OCI-LY1 (cell line): Measurements from ENCODE around the gene CISD1.
"Not testable (repeated sequence)": the region's sequence is repeated elsewhere in the genome, so short reads cannot be mapped to it uniquely, and the experiment has no call there.

Experiments
- H2AFZ ChIP-seq: fragments of 200-600 bp; sonication (generic), shearing (Covaris generic); 2 replicates; pipeline ENCODE4 v1.6.0; 2014; ENCODE audit warnings: antibody characterized with exemption, mild to moderate bottlenecking, low read length
- H3F3A ChIP-seq: fragments of 200-600 bp; sonication (generic), shearing (Covaris generic); 2 replicates; pipeline ENCODE4 v1.6.0; 2014; ENCODE audit warnings: mild to moderate bottlenecking, antibody characterized with exemption, low read length, moderate library complexity; ENCODE audit not compliant: insufficient read depth
- H3K27ac ChIP-seq: fragments of 200-600 bp; sonication (generic); 2 replicates; pipeline ENCODE4 v1.5.1; 2014; ENCODE audit warnings: low read length, mixed run types, mild to moderate bottlenecking, low read depth; ENCODE audit not compliant: poor library complexity, severe bottlenecking
- H3K27me3 ChIP-seq: fragments of 200-600 bp; sonication (generic); 2 replicates; pipeline ENCODE4 v1.6.0; 2014; ENCODE audit warnings: antibody characterized with exemption, mild to moderate bottlenecking, low read length, moderate library complexity; ENCODE audit not compliant: insufficient read depth
- H3K36me3 ChIP-seq: fragments of 200-600 bp; sonication (generic); 2 replicates; pipeline ENCODE4 v1.6.1; 2014; ENCODE audit warnings: mild to moderate bottlenecking, antibody characterized with exemption, low read length, moderate library complexity, mixed read lengths; ENCODE audit not compliant: insufficient read depth
- H3K4me1 ChIP-seq: fragments of 200-600 bp; sonication (generic); 2 replicates; pipeline ENCODE4 v1.5.1; 2014; ENCODE audit warnings: mild to moderate bottlenecking, low read length, moderate library complexity; ENCODE audit not compliant: insufficient read depth, severe bottlenecking
- H3K4me2 ChIP-seq: fragments of 200-600 bp; sonication (generic), shearing (Covaris generic); 2 replicates; pipeline ENCODE4 v1.6.1; 2014; ENCODE audit warnings: low read length
- H3K4me3 ChIP-seq: fragments of 200-600 bp; sonication (generic); 2 replicates; pipeline ENCODE4 v1.5.1; 2014; ENCODE audit warnings: low read length, low read depth, mild to moderate bottlenecking, mixed read lengths; ENCODE audit not compliant: poor library complexity, severe bottlenecking
- H3K79me2 ChIP-seq: fragments of 200-600 bp; shearing (Covaris generic); 2 replicates; pipeline ENCODE4 v1.6.1; 2016; ENCODE audit warnings: mixed run types, low read length, mixed read lengths; ENCODE audit not compliant: insufficient read depth
- H3K9ac ChIP-seq: fragments of 200-600 bp; sonication (generic), shearing (Covaris generic); 2 replicates; pipeline ENCODE4 v1.6.1; 2014; ENCODE audit warnings: mild to moderate bottlenecking, low read length, mixed read lengths
- H3K9me2 ChIP-seq: fragments of 200-600 bp; sonication (generic), shearing (Covaris generic); 2 replicates; pipeline ENCODE4 v1.6.1; 2014; ENCODE audit warnings: low read depth, mild to moderate bottlenecking, low read length, mixed read lengths
- H3K9me3 ChIP-seq: fragments of 200-600 bp; shearing (Covaris generic); 2 replicates; pipeline ENCODE4 v1.6.1; 2014; ENCODE audit warnings: low read length, mixed read lengths
- H4K20me1 ChIP-seq: fragments of 200-600 bp; sonication (generic), shearing (Covaris generic); 2 replicates; pipeline ENCODE4 v1.6.0; 2016; ENCODE audit warnings: mild to moderate bottlenecking, low read length; ENCODE audit not compliant: insufficient read depth
- EZH2 ChIP-seq: fragments of 200-600 bp; sonication (generic), shearing (Covaris generic); IDR thresholded peaks from 2 replicates; pipeline ENCODE4 v1.8.0; 2017; ENCODE audit warnings: borderline replicate concordance, mixed run types, mild to moderate bottlenecking, antibody characterized with exemption, low read length, moderate library complexity, mixed read lengths
- TF ChIP-seq, protein P1 (sequence below): fragments of 200-600 bp; sonication (generic), shearing (Covaris generic); IDR thresholded peaks from 2 replicates; pipeline ENCODE4 v1.5.1; 2017; ENCODE audit warnings: mild to moderate bottlenecking, antibody characterized with exemption, low read length, moderate library complexity, mixed read lengths

Gene CISD1

DNA sequence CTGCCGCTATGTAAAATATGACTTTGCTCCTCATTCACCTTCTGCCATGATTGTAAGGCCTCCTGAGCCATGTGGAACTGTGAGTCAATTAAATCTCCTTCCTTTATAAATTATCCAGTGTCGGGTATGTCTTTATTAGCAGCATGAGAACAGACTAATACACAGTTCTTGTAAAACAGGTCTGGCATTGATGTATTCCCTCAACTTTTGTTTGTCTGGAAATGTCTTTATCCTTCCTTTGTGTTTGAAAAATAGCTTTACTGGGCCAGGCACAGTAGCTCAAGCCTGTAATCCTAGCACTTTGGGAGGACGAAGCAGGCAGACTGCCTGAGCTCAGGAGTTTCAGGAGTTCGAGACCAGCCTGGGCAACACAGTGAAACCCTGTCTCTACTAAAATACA lies 15.8 kb upstream of the CISD1 start:
- peaks cover 10% of the 10 kb centered on the region for H3K79me2 ChIP-seq

DNA sequence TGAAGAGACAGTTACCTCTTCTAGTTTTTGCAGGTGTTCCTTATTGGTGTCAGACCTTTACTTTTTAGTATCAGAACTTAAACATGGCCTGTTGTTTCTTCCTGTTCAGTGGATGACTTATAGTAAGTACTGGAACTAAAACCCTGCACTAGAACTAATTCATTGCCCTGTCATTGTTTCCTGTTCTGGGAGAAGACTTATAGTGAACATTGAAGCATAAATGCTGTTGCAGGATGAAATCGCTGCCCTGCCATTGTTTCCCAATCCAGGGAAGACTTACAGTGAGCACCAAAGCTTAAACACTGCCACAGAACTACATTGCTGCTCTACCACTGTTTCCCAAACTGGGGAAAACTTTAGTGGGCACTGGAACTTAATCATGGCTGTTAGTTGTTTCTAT lies 14.3 kb upstream of the CISD1 start:
- Histone ChIP-seq H3K4me1 (no peaks in the 10 kb centered on the region), H3K9me2 (no peaks in the 10 kb centered on the region)

More for the DNA sequence above, 15.8 kb upstream of the CISD1 start:
- Histone ChIP-seq H3K9ac (no peak overlapping the region), H3K27me3 (no peaks in the 10 kb centered on the region), H3K4me3 (no peak overlapping the region), H2AFZ (no peak overlapping the region), H3K27ac (no peak overlapping the region), H3F3A (no peaks in the 10 kb centered on the region), H3K9me2 (no peaks in the 10 kb centered on the region), H4K20me1 (no peaks in the 10 kb centered on the region), H3K9me3 (0 out of 2 replicates have a peak, but pooled peaks cover 3% of the 10 kb centered on the region), H3K36me3 (peaks cover 4% of the 10 kb centered on the region), H3K4me1 (no peaks in the 10 kb centered on the region), H3K4me2 (no peak overlapping the region)
- TF ChIP-seq, protein P1, sequence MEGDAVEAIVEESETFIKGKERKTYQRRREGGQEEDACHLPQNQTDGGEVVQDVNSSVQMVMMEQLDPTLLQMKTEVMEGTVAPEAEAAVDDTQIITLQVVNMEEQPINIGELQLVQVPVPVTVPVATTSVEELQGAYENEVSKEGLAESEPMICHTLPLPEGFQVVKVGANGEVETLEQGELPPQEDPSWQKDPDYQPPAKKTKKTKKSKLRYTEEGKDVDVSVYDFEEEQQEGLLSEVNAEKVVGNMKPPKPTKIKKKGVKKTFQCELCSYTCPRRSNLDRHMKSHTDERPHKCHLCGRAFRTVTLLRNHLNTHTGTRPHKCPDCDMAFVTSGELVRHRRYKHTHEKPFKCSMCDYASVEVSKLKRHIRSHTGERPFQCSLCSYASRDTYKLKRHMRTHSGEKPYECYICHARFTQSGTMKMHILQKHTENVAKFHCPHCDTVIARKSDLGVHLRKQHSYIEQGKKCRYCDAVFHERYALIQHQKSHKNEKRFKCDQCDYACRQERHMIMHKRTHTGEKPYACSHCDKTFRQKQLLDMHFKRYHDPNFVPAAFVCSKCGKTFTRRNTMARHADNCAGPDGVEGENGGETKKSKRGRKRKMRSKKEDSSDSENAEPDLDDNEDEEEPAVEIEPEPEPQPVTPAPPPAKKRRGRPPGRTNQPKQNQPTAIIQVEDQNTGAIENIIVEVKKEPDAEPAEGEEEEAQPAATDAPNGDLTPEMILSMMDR, result no peak
- TF ChIP-seq EZH2, result no peak

DNA sequence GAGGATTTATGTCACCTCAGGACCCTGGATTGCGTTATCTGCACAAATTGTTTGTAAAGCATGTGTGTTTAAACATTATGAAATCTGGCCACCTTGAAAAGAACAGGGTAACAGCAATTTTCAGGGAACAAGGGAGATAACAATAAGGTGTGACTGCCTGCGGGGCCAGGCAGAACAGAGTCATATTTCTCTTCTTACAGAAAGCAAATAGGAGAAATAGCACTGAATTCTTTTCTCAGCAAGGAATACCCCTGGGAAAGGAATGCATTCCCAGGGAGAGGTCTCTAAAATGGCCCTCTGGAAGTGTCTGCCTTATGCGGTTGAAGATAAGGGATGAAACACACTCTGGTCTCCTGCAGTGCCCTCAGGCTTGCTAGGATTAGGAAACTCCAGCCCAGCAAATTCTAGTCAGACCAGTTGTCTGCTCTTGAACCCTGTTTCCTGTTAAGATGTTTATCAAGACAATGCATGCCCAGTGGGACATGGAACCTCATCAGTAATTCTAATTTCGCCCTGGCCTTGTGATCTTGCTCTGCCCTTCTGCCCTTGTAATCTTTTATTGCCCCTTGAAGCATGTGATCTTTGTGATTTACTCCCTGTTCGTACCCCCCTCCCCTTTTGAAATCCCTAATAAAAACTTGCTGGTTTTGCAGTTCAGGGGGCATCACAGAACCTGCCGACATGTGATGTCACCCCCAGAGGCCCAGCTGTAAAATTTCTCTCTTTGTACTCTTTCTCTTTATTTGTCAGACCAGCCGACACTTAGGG lies 12.8 kb upstream of the CISD1 start:
- not testable (repeated sequence) for H3K9ac ChIP-seq, H3K9me3 ChIP-seq, H3K27me3 ChIP-seq, H2AFZ ChIP-seq, H3F3A ChIP-seq, H4K20me1 ChIP-seq, H3K4me3 ChIP-seq, H3K4me2 ChIP-seq, H3K4me1 ChIP-seq, H3K27ac ChIP-seq, H3K9me2 ChIP-seq
- Histone ChIP-seq H3K79me2 (peaks cover 40% of the 10 kb centered on the region), H3K36me3 (peaks cover 16% of the 10 kb centered on the region)

More for the DNA sequence above, 14.3 kb upstream of the CISD1 start:
- H3K9ac ChIP-seq, result no peak overlapping the region
- no peak overlapping the region for H3K4me2 ChIP-seq
- H3K79me2 ChIP-seq, result peaks cover 25% of the 10 kb centered on the region
- TF ChIP-seq, protein P1, result no peak
- no peak for TF ChIP-seq EZH2
- no peak overlapping the region for H3K27ac ChIP-seq
- no peak overlapping the region for H2AFZ ChIP-seq
- no peak overlapping the region for H3K4me3 ChIP-seq
- H4K20me1 ChIP-seq, result no peaks in the 10 kb centered on the region
- H3K9me3 ChIP-seq, result 0 out of 2 replicates have a peak, but pooled peaks cover 3% of the 10 kb centered on the region
- peaks cover 12% of the 10 kb centered on the region for H3K36me3 ChIP-seq
- H3F3A ChIP-seq, result no peaks in the 10 kb centered on the region
- no peaks in the 10 kb centered on the region for H3K27me3 ChIP-seq
